Keratinocyte (primary cell): ENCODE measurements around the gene ACAP3. TPM values are rescaled to one million over a fixed set of nuclear protein-coding genes. Genes with fewer than 3 reads are reported as not detected.

Source experiments
- DNase-seq: peaks from one replicate; pipeline ENCODE4 v3.0.0-alpha.2; 2011; ENCODE audit warnings: low read depth, missing footprints, low spot score
- FAIRE-seq: peaks from 2 replicates; lab custom pipeline; 2011; peaks lifted over from hg19 to GRCh38; lab: Jason Lieb, UNC
- H2AFZ ChIP-seq: 2 replicates; pipeline ENCODE4 v1.6.0; 2012; ENCODE audit warnings: low read length, control low read depth, inconsistent platforms; ENCODE audit not compliant: control insufficient read depth
- H3K27ac ChIP-seq: 2 replicates; pipeline ENCODE4 v1.5.1; 2011; ENCODE audit warnings: low read length; ENCODE audit not compliant: control insufficient read depth, insufficient read depth
- H3K27me3 ChIP-seq: 3 replicates; pipeline ENCODE4 v1.6.0; 2011; ENCODE audit warnings: low read length; ENCODE audit not compliant: control insufficient read depth, insufficient read depth; ENCODE audit errors: extremely low read depth
- H3K36me3 ChIP-seq, 2 experiments: 2 replicates in 1 of 2; 3 replicates in 1 of 2; pipeline ENCODE4 v1.5.1; 2011; ENCODE audit warnings: low read length in 2 of 2, mild to moderate bottlenecking in 1 of 2; ENCODE audit not compliant: control insufficient read depth in 2 of 2, insufficient read depth in 2 of 2; ENCODE audit errors: extremely low read depth in 1 of 2
- H3K4me1 ChIP-seq: 3 replicates; pipeline ENCODE4 v1.5.1; 2011; ENCODE audit warnings: low read length; ENCODE audit not compliant: control insufficient read depth, insufficient read depth; ENCODE audit errors: extremely low read depth
- H3K4me2 ChIP-seq: 3 replicates; pipeline ENCODE4 v1.6.0; 2011; ENCODE audit warnings: low read depth, low read length; ENCODE audit not compliant: control insufficient read depth, insufficient read depth; ENCODE audit errors: extremely low read depth
- H3K4me3 ChIP-seq, 3 experiments: fragments of 200-600 bp in 1 of 3; sonication (generic) in 1 of 3; 2 replicates in 2 of 3; 3 replicates in 1 of 3; pipeline ENCODE4 v1.5.1; 2011 to 2016; ENCODE audit warnings: low read length in 3 of 3, mild to moderate bottlenecking in 3 of 3, control low read depth in 2 of 3, inconsistent platforms in 1 of 3, low read depth in 1 of 3, mixed read lengths in 1 of 3, mixed run types in 1 of 3, moderate library complexity in 1 of 3; ENCODE audit not compliant: control insufficient read depth in 2 of 3, insufficient read depth in 2 of 3; ENCODE audit errors: extremely low read depth in 1 of 3
- H3K79me2 ChIP-seq: 2 replicates; pipeline ENCODE4 v1.6.0; 2012; ENCODE audit warnings: low read length; ENCODE audit not compliant: control insufficient read depth, insufficient read depth
- H3K9ac ChIP-seq: 3 replicates; pipeline ENCODE4 v1.6.0; 2011; ENCODE audit warnings: low read length; ENCODE audit not compliant: control insufficient read depth, insufficient read depth; ENCODE audit errors: extremely low read depth
- H3K9me1 ChIP-seq: 3 replicates; pipeline ENCODE4 v1.6.0; 2011; ENCODE audit warnings: low read length; ENCODE audit not compliant: control insufficient read depth, insufficient read depth; ENCODE audit errors: extremely low read depth
- H3K9me3 ChIP-seq: 2 replicates; pipeline ENCODE4 v1.5.1; 2012; ENCODE audit warnings: low read depth, low read length; ENCODE audit not compliant: control insufficient read depth
- H4K20me1 ChIP-seq: 3 replicates; pipeline ENCODE4 v1.6.0; 2011; ENCODE audit warnings: low read length; ENCODE audit not compliant: control insufficient read depth, insufficient read depth; ENCODE audit errors: extremely low read depth
- EZH2 ChIP-seq: IDR thresholded peaks from one replicate; pipeline ENCODE4 v1.6.1; 2012; ENCODE audit warnings: inconsistent platforms, mild to moderate bottlenecking, low read length, moderate library complexity
- dilution Hi-C: fragments of 300-500 bp; cut with MboI; formaldehyde crosslinking; loops from one replicate; pipeline ENCODE4 v1.7.0; 2020; ENCODE audit warnings: low sequenced_read_pairs; ENCODE audit not compliant: extremely low pct_ligation_motif_present
- polyA plus RNA-seq, 5 experiments: library from polyadenylated mRNA; depleted of rRNA in 3 of 5; stranded (reverse) in 3 of 5; stranded (forward) in 1 of 5; unstranded in 1 of 5; fragments of >200 nt; gene quantifications; 1 replicate in 1 of 5; 2 replicates in 3 of 5; 3 replicates in 1 of 5; pipeline versions ENCODE4 v1.2.1 to v1.2.3, GENCODE V29; 2011 to 2012; ENCODE audit warnings: missing spikeins in 2 of 5, low read depth in 1 of 5, low replicate concordance in 1 of 5
- TF ChIP-seq, protein P1 (sequence below), 3 experiments: IDR thresholded peaks in 1 of 3; conservative IDR thresholded peaks in 1 of 3; optimal IDR thresholded peaks in 1 of 3; 2 replicates in 2 of 3; 3 replicates in 1 of 3; pipeline versions ENCODE3 to v1.5.1; 2011; ENCODE audit warnings: low read length in 3 of 3, mild to moderate bottlenecking in 3 of 3, moderate library complexity in 2 of 3, control low read depth in 1 of 3, inconsistent platforms in 1 of 3; ENCODE audit not compliant: insufficient read depth in 2 of 3; ENCODE audit errors: extremely low read depth in 1 of 3

The ACAP3 gene
- polyA plus RNA-seq, 1 donor (not counting 4 experiments of a cell fraction or from before 2014, with no cell fraction given), result 17.4 TPM

- DNase-seq, result no peak
- H3K27me3 ChIP-seq, result no peaks in the 10 kb centered on the region
- H3K9me1 ChIP-seq, result no peaks in the 10 kb centered on the region
- H3K4me1 ChIP-seq, result peaks cover 18% of the 10 kb centered on the region
- dilution Hi-C loops, result no loop called here
- H3K9ac ChIP-seq, result peak overlapping the region; percentile 80
- H4K20me1 ChIP-seq, result no peaks in the 10 kb centered on the region
- peaks cover 62% of the 10 kb centered on the region for H3K79me2 ChIP-seq
- FAIRE-seq, result no peak
- H3K36me3 ChIP-seq, result peaks cover 10 to 16% of the 10 kb centered on the region in 2 experiments
- TF ChIP-seq EZH2, result no peak
- TF ChIP-seq, protein P1, sequence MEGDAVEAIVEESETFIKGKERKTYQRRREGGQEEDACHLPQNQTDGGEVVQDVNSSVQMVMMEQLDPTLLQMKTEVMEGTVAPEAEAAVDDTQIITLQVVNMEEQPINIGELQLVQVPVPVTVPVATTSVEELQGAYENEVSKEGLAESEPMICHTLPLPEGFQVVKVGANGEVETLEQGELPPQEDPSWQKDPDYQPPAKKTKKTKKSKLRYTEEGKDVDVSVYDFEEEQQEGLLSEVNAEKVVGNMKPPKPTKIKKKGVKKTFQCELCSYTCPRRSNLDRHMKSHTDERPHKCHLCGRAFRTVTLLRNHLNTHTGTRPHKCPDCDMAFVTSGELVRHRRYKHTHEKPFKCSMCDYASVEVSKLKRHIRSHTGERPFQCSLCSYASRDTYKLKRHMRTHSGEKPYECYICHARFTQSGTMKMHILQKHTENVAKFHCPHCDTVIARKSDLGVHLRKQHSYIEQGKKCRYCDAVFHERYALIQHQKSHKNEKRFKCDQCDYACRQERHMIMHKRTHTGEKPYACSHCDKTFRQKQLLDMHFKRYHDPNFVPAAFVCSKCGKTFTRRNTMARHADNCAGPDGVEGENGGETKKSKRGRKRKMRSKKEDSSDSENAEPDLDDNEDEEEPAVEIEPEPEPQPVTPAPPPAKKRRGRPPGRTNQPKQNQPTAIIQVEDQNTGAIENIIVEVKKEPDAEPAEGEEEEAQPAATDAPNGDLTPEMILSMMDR (optimal IDR thresholded peaks at IDR 0.05 in 1 of 3, IDR thresholded peaks at IDR 0.05 in 1 of 3, conservative IDR thresholded peaks at IDR 0.05 in 1 of 3; ENCODE audit: extremely low read depth in 1 of 3, insufficient read depth in 2 of 3, low read length in 3 of 3), result no peak
- peak overlapping the region; percentile 71 to 100 (median 86) for H3K4me3 ChIP-seq
- no peak overlapping the region for H2AFZ ChIP-seq
- H3K4me2 ChIP-seq, result peak overlapping the region; percentile 96
- peak overlapping the region; percentile 76 for H3K27ac ChIP-seq
- H3K9me3 ChIP-seq, result peaks cover 4% of the 10 kb centered on the region
These were observed 17.8 kb upstream of the ACAP3 start for GRCh38 chr1:1325288-1326074.

GRCh38 chr1:1324524-1325287 lies 17.0 kb upstream of the ACAP3 start, which contains the start of the genes CPTP and INTS11:
TSS of gene CPTP (plus strand) at chr1:1324802. CDS start at chr1:1326911, 2,109 bp downstream.
TSS of gene INTS11 (minus strand) at chr1:1324660. CDS start at chr1:1324608, 52 bp downstream.
- peak within 1 kb of the TSS; percentile 77 to 100 (median 86) for H3K4me3 ChIP-seq
- H3K4me2 ChIP-seq, result peak within 1 kb of the TSS; percentile 96
- DNase-seq, result peak; percentile 64
- H3K79me2 ChIP-seq, result peaks cover 70% of the 10 kb centered on the region
- no peak for FAIRE-seq
- no peaks in the 10 kb centered on the region for H3K9me3 ChIP-seq
- H3K36me3 ChIP-seq, result peaks cover 18% of the 10 kb centered on the region in 2 experiments
- peak within 1 kb of the TSS; percentile 88 for H3K9ac ChIP-seq
- dilution Hi-C loops, result no loop called here
- no peaks in the 10 kb centered on the region for H3K9me1 ChIP-seq
- TF ChIP-seq, protein P1 (optimal IDR thresholded peaks at IDR 0.05 in 1 of 3, IDR thresholded peaks at IDR 0.05 in 1 of 3, conservative IDR thresholded peaks at IDR 0.05 in 1 of 3; ENCODE audit: extremely low read depth in 1 of 3, insufficient read depth in 2 of 3, low read length in 3 of 3), result no peak
- TF ChIP-seq EZH2, result no peak
- H3K27me3 ChIP-seq, result no peaks in the 10 kb centered on the region
- peaks cover 5% of the 10 kb centered on the region for H4K20me1 ChIP-seq
- peak within 1 kb of the TSS; percentile 76 for H3K27ac ChIP-seq
- peak within 1 kb of the TSS; percentile 15 for H2AFZ ChIP-seq
- H3K4me1 ChIP-seq, result peaks cover 18% of the 10 kb centered on the region
